OCI-LY1 (cell line): ENCODE data around the gene IFITM2.

Source experiments
- H2AFZ ChIP-seq: fragments of 200-600 bp; sonication (generic), shearing (Covaris generic); 2 replicates; pipeline ENCODE4 v1.6.0; 2014; ENCODE audit warnings: antibody characterized with exemption, mild to moderate bottlenecking, low read length
- H3F3A ChIP-seq: fragments of 200-600 bp; sonication (generic), shearing (Covaris generic); 2 replicates; pipeline ENCODE4 v1.6.0; 2014; ENCODE audit warnings: mild to moderate bottlenecking, antibody characterized with exemption, low read length, moderate library complexity; ENCODE audit not compliant: insufficient read depth
- H3K27ac ChIP-seq: fragments of 200-600 bp; sonication (generic); 2 replicates; pipeline ENCODE4 v1.5.1; 2014; ENCODE audit warnings: low read length, mixed run types, mild to moderate bottlenecking, low read depth; ENCODE audit not compliant: poor library complexity, severe bottlenecking
- H3K27me3 ChIP-seq: fragments of 200-600 bp; sonication (generic); 2 replicates; pipeline ENCODE4 v1.6.0; 2014; ENCODE audit warnings: antibody characterized with exemption, mild to moderate bottlenecking, low read length, moderate library complexity; ENCODE audit not compliant: insufficient read depth
- H3K36me3 ChIP-seq: fragments of 200-600 bp; sonication (generic); 2 replicates; pipeline ENCODE4 v1.6.1; 2014; ENCODE audit warnings: mild to moderate bottlenecking, antibody characterized with exemption, low read length, moderate library complexity, mixed read lengths; ENCODE audit not compliant: insufficient read depth
- H3K4me1 ChIP-seq: fragments of 200-600 bp; sonication (generic); 2 replicates; pipeline ENCODE4 v1.5.1; 2014; ENCODE audit warnings: mild to moderate bottlenecking, low read length, moderate library complexity; ENCODE audit not compliant: insufficient read depth, severe bottlenecking
- H3K4me2 ChIP-seq: fragments of 200-600 bp; sonication (generic), shearing (Covaris generic); 2 replicates; pipeline ENCODE4 v1.6.1; 2014; ENCODE audit warnings: low read length
- H3K4me3 ChIP-seq: fragments of 200-600 bp; sonication (generic); 2 replicates; pipeline ENCODE4 v1.5.1; 2014; ENCODE audit warnings: low read length, low read depth, mild to moderate bottlenecking, mixed read lengths; ENCODE audit not compliant: poor library complexity, severe bottlenecking
- H3K79me2 ChIP-seq: fragments of 200-600 bp; shearing (Covaris generic); 2 replicates; pipeline ENCODE4 v1.6.1; 2016; ENCODE audit warnings: mixed run types, low read length, mixed read lengths; ENCODE audit not compliant: insufficient read depth
- H3K9ac ChIP-seq: fragments of 200-600 bp; sonication (generic), shearing (Covaris generic); 2 replicates; pipeline ENCODE4 v1.6.1; 2014; ENCODE audit warnings: mild to moderate bottlenecking, low read length, mixed read lengths
- H3K9me2 ChIP-seq: fragments of 200-600 bp; sonication (generic), shearing (Covaris generic); 2 replicates; pipeline ENCODE4 v1.6.1; 2014; ENCODE audit warnings: low read depth, mild to moderate bottlenecking, low read length, mixed read lengths
- H3K9me3 ChIP-seq: fragments of 200-600 bp; shearing (Covaris generic); 2 replicates; pipeline ENCODE4 v1.6.1; 2014; ENCODE audit warnings: low read length, mixed read lengths
- H4K20me1 ChIP-seq: fragments of 200-600 bp; sonication (generic), shearing (Covaris generic); 2 replicates; pipeline ENCODE4 v1.6.0; 2016; ENCODE audit warnings: mild to moderate bottlenecking, low read length; ENCODE audit not compliant: insufficient read depth
- CTCF ChIP-seq: fragments of 200-600 bp; sonication (generic), shearing (Covaris generic); IDR thresholded peaks from 2 replicates; pipeline ENCODE4 v1.5.1; 2017; ENCODE audit warnings: mild to moderate bottlenecking, antibody characterized with exemption, low read length, moderate library complexity, mixed read lengths
- EZH2 ChIP-seq: fragments of 200-600 bp; sonication (generic), shearing (Covaris generic); IDR thresholded peaks from 2 replicates; pipeline ENCODE4 v1.8.0; 2017; ENCODE audit warnings: borderline replicate concordance, mixed run types, mild to moderate bottlenecking, antibody characterized with exemption, low read length, moderate library complexity, mixed read lengths

IFITM2 gene

GRCh38 chr11:280706-281485 lies 26.7 kb upstream of the IFITM2 start:
- H3K4me3 ChIP-seq: no peak overlapping the region
- H3K9ac ChIP-seq: no peak overlapping the region
- peaks cover 4% of the 10 kb centered on the region for H3K4me1 ChIP-seq
- no peaks in the 10 kb centered on the region for H3F3A ChIP-seq
- no peaks in the 10 kb centered on the region for H3K36me3 ChIP-seq
- H3K27me3 ChIP-seq: peaks cover 5% of the 10 kb centered on the region; the same call in 1 of the 2 replicates
- no peaks in the 10 kb centered on the region for H3K9me2 ChIP-seq
- no peak for TF ChIP-seq EZH2
- no peak for TF ChIP-seq CTCF
- H3K4me2 ChIP-seq: no peak overlapping the region
- H3K79me2 ChIP-seq: no peaks in the 10 kb centered on the region
- H3K27ac ChIP-seq: no peak overlapping the region
- no peaks in the 10 kb centered on the region for H4K20me1 ChIP-seq
- H2AFZ ChIP-seq: no peak overlapping the region
- peaks cover 6% of the 10 kb centered on the region; the same call in 1 of the 2 replicates for H3K9me3 ChIP-seq

DNA sequence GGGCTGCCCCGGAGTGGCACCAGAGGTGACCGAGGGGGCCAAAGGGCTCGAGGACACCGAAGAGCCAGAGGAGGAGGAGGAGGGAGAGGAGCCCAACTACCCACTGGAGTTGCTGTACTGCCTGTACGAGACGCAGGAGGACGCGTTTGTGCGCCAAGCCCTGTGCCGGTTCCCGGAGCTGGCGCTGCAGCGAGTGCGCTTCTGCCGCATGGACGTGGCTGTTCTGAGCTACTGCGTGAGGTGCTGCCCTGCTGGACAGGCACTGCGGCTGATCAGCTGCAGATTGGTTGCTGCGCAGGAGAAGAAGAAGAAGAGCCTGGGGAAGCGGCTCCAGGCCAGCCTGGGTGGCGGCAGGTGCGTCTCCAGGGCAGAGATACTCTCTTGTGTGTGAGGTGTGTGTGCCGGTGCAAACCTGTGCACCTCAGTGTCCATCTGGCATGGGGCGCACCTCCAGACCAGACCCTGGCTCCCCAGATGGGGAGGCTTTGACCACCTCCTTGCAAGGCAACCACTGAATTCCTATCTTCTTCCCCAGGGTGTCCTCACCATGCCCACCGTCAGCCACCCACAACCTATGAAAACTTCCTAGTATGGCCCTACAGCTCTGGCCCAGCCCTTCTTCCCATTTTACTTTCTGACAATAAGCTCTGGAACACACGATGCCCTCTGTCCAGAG lies 26.0 kb upstream of the IFITM2 start:
- Histone ChIP-seq H3K4me1 (peaks cover 4% of the 10 kb centered on the region), H4K20me1 (no peaks in the 10 kb centered on the region), H3K9ac (no peak overlapping the region), H3F3A (no peaks in the 10 kb centered on the region), H3K4me2 (no peak overlapping the region), H3K9me3 (peaks cover under 1% of the 10 kb centered on the region; the same call in 1 of the 2 replicates), H3K4me3 (no peak overlapping the region), H3K36me3 (no peaks in the 10 kb centered on the region), H3K9me2 (no peaks in the 10 kb centered on the region), H2AFZ (no peak overlapping the region), H3K27ac (no peak overlapping the region), H3K27me3 (peaks cover 7% of the 10 kb centered on the region; the same call in 1 of the 2 replicates), H3K79me2 (no peaks in the 10 kb centered on the region)
- TF ChIP-seq EZH2: no peak
- no peak for TF ChIP-seq CTCF

GRCh38 chr11:282171-282570 lies 25.4 kb upstream of the IFITM2 start:
- Histone ChIP-seq H3K9me3 (no peaks in the 10 kb centered on the region), H3K4me1 (peaks cover 8% of the 10 kb centered on the region), H3F3A (no peaks in the 10 kb centered on the region), H3K36me3 (no peaks in the 10 kb centered on the region), H3K4me2 (no peak overlapping the region), H3K9me2 (no peaks in the 10 kb centered on the region), H3K9ac (no peak overlapping the region), H3K4me3 (no peak overlapping the region), H2AFZ (no peak overlapping the region), H3K27ac (no peak overlapping the region), H4K20me1 (no peaks in the 10 kb centered on the region), H3K27me3 (peaks cover 7% of the 10 kb centered on the region; the same call in 1 of the 2 replicates), H3K79me2 (no peaks in the 10 kb centered on the region)
- TF ChIP-seq CTCF: no peak
- no peak for TF ChIP-seq EZH2
